SK-N-SH (cell line): ENCODE measurements around the gene SHISA5. TPM values are rescaled to one million over a fixed set of nuclear protein-coding genes. Genes with fewer than 3 reads are reported as not detected.
A peak's percentile ranks its signal among the peaks of the same experiment; 100 is the strongest.

Experiments
- CTCF ChIA-PET: fragments of 300-600, 350-600 bp; formaldehyde crosslinking; extraction: SDS; loops from one replicate; lab custom pipeline; 2021; lab: Yijun Ruan, JAX
- POLR2A ChIA-PET: fragments of 350-600 bp; sonication (Branson Sonifier 250); formaldehyde crosslinking; extraction: SDS; loops from one replicate; lab custom pipeline; 2020; ENCODE audit warnings: antibody characterized with exemption, inconsistent platforms; lab: Yijun Ruan, JAX
- DNase-seq: peaks from one replicate; pipeline ENCODE4 v3.0.0; 2012
- H2AFZ ChIP-seq: fragments of 200-600 bp; sonication (generic); 2 replicates; pipeline ENCODE4 v1.8.1; 2016; ENCODE audit warnings: antibody characterized with exemption, mild to moderate bottlenecking, low read depth
- H3F3A ChIP-seq: fragments of 200-600 bp; sonication (generic); replicated peaks from 2 replicates; pipeline ENCODE3; 2016; ENCODE audit warnings: antibody characterized with exemption, mild to moderate bottlenecking; ENCODE audit not compliant: insufficient read depth
- H3K27ac ChIP-seq, 2 experiments: fragments of 200-500 bp in 1 of 2; fragments of 200-600 bp in 1 of 2; sonication (Bioruptor generic) in 1 of 2; sonication (generic), shearing (Covaris generic) in 1 of 2; 2 replicates each; pipeline versions ENCODE4 v1.5.1 to v1.6.1; 2014 to 2016; ENCODE audit warnings: low read depth in 2 of 2, inconsistent platforms in 1 of 2, low read length in 1 of 2, mild to moderate bottlenecking in 1 of 2, mixed read lengths in 1 of 2
- H3K27me3 ChIP-seq: fragments of 200-600 bp; sonication (generic), shearing (Covaris generic); 2 replicates; pipeline ENCODE4 v1.6.1; 2016; ENCODE audit warnings: mixed run types; ENCODE audit not compliant: insufficient read depth
- H3K36me3 ChIP-seq, 2 experiments: fragments of 200-500 bp in 1 of 2; fragments of 200-600 bp in 1 of 2; sonication (Bioruptor generic) in 1 of 2; sonication (generic) in 1 of 2; replicated peaks in 1 of 2; 2 replicates each; pipeline versions ENCODE3 to v1.5.1; 2014 to 2016; ENCODE audit warnings: low read length in 1 of 2, mild to moderate bottlenecking in 1 of 2; ENCODE audit not compliant: insufficient read depth in 2 of 2, control insufficient read depth in 1 of 2
- H3K4me1 ChIP-seq, 2 experiments: fragments of 200-500 bp in 1 of 2; fragments of 200-600 bp in 1 of 2; sonication (Bioruptor generic) in 1 of 2; sonication (generic), shearing (Covaris generic) in 1 of 2; 2 replicates each; pipeline versions ENCODE4 v1.5.1 to v1.6.1; 2014 to 2016; ENCODE audit warnings: low read depth in 1 of 2, low read length in 1 of 2, mixed run types in 1 of 2; ENCODE audit not compliant: insufficient read depth in 2 of 2, control insufficient read depth in 1 of 2
- H3K4me2 ChIP-seq: fragments of 200-600 bp; sonication (generic), shearing (Covaris generic); 2 replicates; pipeline ENCODE4 v1.6.1; 2017; ENCODE audit warnings: mixed run types
- H3K4me3 ChIP-seq, 2 experiments: fragments of 200-500 bp in 1 of 2; fragments of 200-600 bp in 1 of 2; sonication (Bioruptor generic) in 1 of 2; sonication (generic), shearing (Covaris generic) in 1 of 2; 2 replicates each; pipeline versions ENCODE4 v1.5.1 to v1.8.1; 2014 to 2016; ENCODE audit warnings: low read depth in 2 of 2, inconsistent platforms in 1 of 2, low read length in 1 of 2, mild to moderate bottlenecking in 1 of 2, mixed read lengths in 1 of 2, moderate library complexity in 1 of 2
- H3K79me2 ChIP-seq: fragments of 200-600 bp; sonication (generic); 2 replicates; pipeline ENCODE4 v1.8.1; 2017; ENCODE audit warnings: mild to moderate bottlenecking; ENCODE audit not compliant: insufficient read depth
- H3K9ac ChIP-seq: fragments of 200-600 bp; sonication (generic); 2 replicates; pipeline ENCODE4 v1.6.1; 2017; ENCODE audit warnings: mixed run types
- H3K9me2 ChIP-seq: fragments of 200-600 bp; sonication (generic); 2 replicates; pipeline ENCODE4 v1.6.1; 2017; ENCODE audit warnings: mixed run types
- H3K9me3 ChIP-seq: fragments of 200-600 bp; sonication (generic); 2 replicates; pipeline ENCODE4 v1.6.1; 2017; ENCODE audit warnings: mixed run types, mild to moderate bottlenecking, moderate library complexity
- H4K20me1 ChIP-seq: fragments of 200-600 bp; sonication (generic); 2 replicates; pipeline ENCODE4 v1.6.1; 2017; ENCODE audit warnings: mild to moderate bottlenecking, mixed run types; ENCODE audit not compliant: insufficient read depth
- CTCF ChIP-seq: fragments of 200-600 bp; sonication (generic); IDR thresholded peaks from 2 replicates; pipeline ENCODE4 v1.6.1; 2017; ENCODE audit warnings: antibody characterized with exemption, mild to moderate bottlenecking, moderate library complexity
- EP300 ChIP-seq, 2 experiments: IDR thresholded peaks; 2 replicates each; pipeline versions ENCODE4 v1.4.0 to v1.6.1; 2012; ENCODE audit warnings: borderline replicate concordance in 1 of 2, low read depth in 1 of 2, low read length in 1 of 2
- FOXM1 ChIP-seq: IDR thresholded peaks from 2 replicates; pipeline ENCODE4 v1.4.0; 2012; ENCODE audit warnings: low read depth, mild to moderate bottlenecking
- IRF3 ChIP-seq: fragments of 150-350 bp; IDR thresholded peaks from 2 replicates; pipeline ENCODE4 v1.6.1; 2016; ENCODE audit warnings: mild to moderate bottlenecking, low read depth, low read length
- MXI1 ChIP-seq: IDR thresholded peaks from 2 replicates; pipeline ENCODE4 v1.6.1; 2012; ENCODE audit warnings: mild to moderate bottlenecking, low read depth, low read length, improper control_type of control experiment
- PBX3 ChIP-seq: IDR thresholded peaks from 2 replicates; pipeline ENCODE4; 2012
- REST ChIP-seq: IDR thresholded peaks from 2 replicates; pipeline ENCODE4 v1.6.1; 2012; ENCODE audit warnings: mild to moderate bottlenecking, low read depth, low read length, moderate library complexity
- RFX5 ChIP-seq: IDR thresholded peaks from 2 replicates; pipeline ENCODE4 v1.6.1; 2012; ENCODE audit warnings: mild to moderate bottlenecking, improper control_type of control experiment, low read length
- TCF12 ChIP-seq: IDR thresholded peaks from 2 replicates; pipeline ENCODE4 v1.4.0; 2012
- USF1 ChIP-seq: IDR thresholded peaks from 2 replicates; pipeline ENCODE4 v1.4.0; 2012; ENCODE audit warnings: low read depth, borderline replicate concordance
- WGBS: methylation state at CpG from one replicate; pipeline ENCODE4 v1.1.6; 2017; ENCODE audit warnings: low lambda C conversion rate; 5-methylcytosine and 5-hydroxymethylcytosine counted together
- polyA plus RNA-seq, 3 experiments: library from polyadenylated mRNA; depleted of rRNA; stranded (reverse); fragments of >200 nt; gene quantifications; 2 replicates each; pipeline ENCODE4 v1.2.3, GENCODE V29; 2012

SHISA5 gene
- polyA plus RNA-seq, 1 of the 3 experiments (the other 2 are of a cell fraction), result 194 TPM

- Histone ChIP-seq H2AFZ (no peak overlapping the region), H3K79me2 (peaks cover 56% of the 10 kb centered on the region), H3K4me1 (peaks cover 7 to 57% of the 10 kb centered on the region in 2 experiments; a peak in 2 of 4 replicates), H3K27ac (no peak overlapping the region), H3K27me3 (no peaks in the 10 kb centered on the region), H3K9me3 (no peaks in the 10 kb centered on the region), H3K36me3 (peaks cover 0 to 10% of the 10 kb centered on the region in 2 experiments), H4K20me1 (no peaks in the 10 kb centered on the region), H3K9ac (no peak overlapping the region), H3F3A (no peaks in the 10 kb centered on the region), H3K4me3 (no peak overlapping the region), H3K9me2 (no peaks in the 10 kb centered on the region), H3K4me2 (no peak overlapping the region)
- TF ChIP-seq REST (no peak), USF1 (no peak), IRF3 (no peak), TCF12 (no peak), MXI1 (no peak), RFX5 (no peak), EP300 (IDR thresholded peaks at IDR 0.05; ENCODE audit: borderline replicate concordance in 1 of 2, low read depth in 1 of 2, low read length in 1 of 2) (no peak)
- ChIA-PET CTCF (interaction anchor here (0.6 to 14.1 kb wide), 6 partner anchors 11 to 500 kb away, joined by 3 to 156 read pairs (median 4); no protein-coding TSS in a partner anchor), POLR2A (no interaction called here)
- DNase-seq, result peak; percentile 32
- WGBS, result 98% methylated on average over 16 of the region's 27 CpGs
Measured at GRCh38 chr3:48423883-48424695, 79.9 kb downstream of the SHISA5 start.

- Histone ChIP-seq H3K9me3 (no peaks in the 10 kb centered on the region), H2AFZ (no peak overlapping the region), H4K20me1 (no peaks in the 10 kb centered on the region), H3K36me3 (peaks cover 0 to 15% of the 10 kb centered on the region in 2 experiments), H3K4me3 (no peak overlapping the region), H3K27me3 (no peaks in the 10 kb centered on the region), H3F3A (no peaks in the 10 kb centered on the region), H3K4me2 (no peak overlapping the region), H3K79me2 (peaks cover 55% of the 10 kb centered on the region), H3K4me1 (peaks cover 7 to 56% of the 10 kb centered on the region in 2 experiments; a peak in 2 of 4 replicates), H3K27ac (no peak overlapping the region), H3K9me2 (no peaks in the 10 kb centered on the region), H3K9ac (no peak overlapping the region)
- ChIA-PET POLR2A (interaction anchor here (0.9 kb wide), 1 partner anchor 23 kb away, joined by 3 read pairs; the partner anchor contains the start of gene ATRIP), CTCF (interaction anchor here (0.6 to 14.1 kb wide), 8 partner anchors 11 to 500 kb away, joined by 3 to 156 read pairs (median 3); no protein-coding TSS in a partner anchor)
- WGBS, result 97% methylated on average over 4 of the region's 25 CpGs
- DNase-seq, result no peak
- TF ChIP-seq IRF3 (no peak), FOXM1 (no peak), MXI1 (no peak), CTCF (no peak), PBX3 (no peak)
Measured at GRCh38 chr3:48423241-48423882, 80.6 kb downstream of the SHISA5 start.
